DND-41 (cell line): Measurements from ENCODE around the gene EID2.

Source experiments
- EZH2 ChIP-seq: IDR thresholded peaks from 3 replicates; pipeline ENCODE4 v1.6.1; 2012; ENCODE audit warnings: borderline replicate concordance, low read depth, mild to moderate bottlenecking, moderate library complexity, low read length, inconsistent platforms; ENCODE audit not compliant: severe bottlenecking
- TF ChIP-seq, protein P1 (sequence below): IDR thresholded peaks from 2 replicates; pipeline ENCODE4 v1.5.1; 2012; ENCODE audit warnings: borderline replicate concordance, low read length, moderate library complexity, mild to moderate bottlenecking; ENCODE audit not compliant: poor library complexity, severe bottlenecking; ENCODE audit errors: extremely low read depth

- TF ChIP-seq, protein P1, sequence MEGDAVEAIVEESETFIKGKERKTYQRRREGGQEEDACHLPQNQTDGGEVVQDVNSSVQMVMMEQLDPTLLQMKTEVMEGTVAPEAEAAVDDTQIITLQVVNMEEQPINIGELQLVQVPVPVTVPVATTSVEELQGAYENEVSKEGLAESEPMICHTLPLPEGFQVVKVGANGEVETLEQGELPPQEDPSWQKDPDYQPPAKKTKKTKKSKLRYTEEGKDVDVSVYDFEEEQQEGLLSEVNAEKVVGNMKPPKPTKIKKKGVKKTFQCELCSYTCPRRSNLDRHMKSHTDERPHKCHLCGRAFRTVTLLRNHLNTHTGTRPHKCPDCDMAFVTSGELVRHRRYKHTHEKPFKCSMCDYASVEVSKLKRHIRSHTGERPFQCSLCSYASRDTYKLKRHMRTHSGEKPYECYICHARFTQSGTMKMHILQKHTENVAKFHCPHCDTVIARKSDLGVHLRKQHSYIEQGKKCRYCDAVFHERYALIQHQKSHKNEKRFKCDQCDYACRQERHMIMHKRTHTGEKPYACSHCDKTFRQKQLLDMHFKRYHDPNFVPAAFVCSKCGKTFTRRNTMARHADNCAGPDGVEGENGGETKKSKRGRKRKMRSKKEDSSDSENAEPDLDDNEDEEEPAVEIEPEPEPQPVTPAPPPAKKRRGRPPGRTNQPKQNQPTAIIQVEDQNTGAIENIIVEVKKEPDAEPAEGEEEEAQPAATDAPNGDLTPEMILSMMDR, result no peak
- no peak for TF ChIP-seq EZH2
Measured at GRCh38 chr19:39554701-39555311, 14.8 kb upstream of the EID2 start.
